ENCODE measurements around the gene KCNAB1. TPM values are rescaled to one million over a fixed set of nuclear protein-coding genes. Genes with fewer than 3 reads are reported as not detected.
"Not testable (repeated sequence)": the region's sequence is repeated elsewhere in the genome, so short reads cannot be mapped to it uniquely, and the experiment has no call there.

The KCNAB1 gene
- 1 to 10 TPM; 1.4 to 4.9 (median 3.2) TPM for total RNA-seq
- polyA plus RNA-seq = 1 to 10 TPM in 1 of 2 donors, under 1 TPM in 1; 0.76 to 4.9 TPM

- peak in 1 of 6 donors; percentile 30 for DNase-seq
- Histone ChIP-seq H3K36me3 (no peaks in the 10 kb centered on the region), H3K9me3 (no peaks in the 10 kb centered on the region), H3K4me3 (no peak within 1 kb of the TSS), H3K27me3 (no peaks in the 10 kb centered on the region), H3K27ac (no peak within 1 kb of the TSS), H3K4me1 (no peaks in the 10 kb centered on the region)
- no peak for TF ChIP-seq CTCF (IDR thresholded peaks at IDR 0.05)
- no peak for FAIRE-seq
- WGBS, 2 donors = 25 to 36% methylated on average over 19 of the region's 19 CpGs
- intact Hi-C loops (cut with DNase I) = no loop called here
- ATAC-seq = peak in 1 of 4 donors; percentile 39
Observed at GRCh38 chr3:156120528-156121251, at the start of gene KCNAB1. TSS of gene KCNAB1 (plus strand) at chr3:156120578.

GRCh38 chr3:156071031-156071430 lies 49.3 kb upstream of the KCNAB1 start:
- H3K36me3 ChIP-seq = no peaks in the 10 kb centered on the region
- no peaks in the 10 kb centered on the region for H3K9me3 ChIP-seq
- TF ChIP-seq CTCF (IDR thresholded peaks at IDR 0.05) = no peak
- intact Hi-C loops (cut with DNase I) = no loop called here
- H3K4me1 ChIP-seq = no peaks in the 10 kb centered on the region
- no peak for DNase-seq
- WGBS, 2 donors = 94 to 97% methylated on average over 1 of the region's 1 CpG
- no peak overlapping the region for H3K4me3 ChIP-seq
- no peaks in the 10 kb centered on the region for H3K27me3 ChIP-seq
- no peak for ATAC-seq
- no peak overlapping the region for H3K27ac ChIP-seq
- FAIRE-seq = no peak

GRCh38 chr3:156072950-156073657 lies 47.3 kb upstream of the KCNAB1 start:
- intact Hi-C loops (cut with DNase I); H3K4me3 ChIP-seq; H3K9me3 ChIP-seq; H3K4me1 ChIP-seq; FAIRE-seq; H3K36me3 ChIP-seq; H3K27me3 ChIP-seq; ATAC-seq; H3K27ac ChIP-seq: not testable (repeated sequence)
- peak in 2 of 6 donors; percentile 14 to 44 for DNase-seq
- 89 to 94% methylated on average over 28 to 29 of the region's 29 CpGs for WGBS, 2 donors

GRCh38 chr3:156090126-156090525 lies 30.3 kb upstream of the KCNAB1 start:
- DNase-seq = no peak
- FAIRE-seq = no peak
- 56 to 63% methylated on average over 3 of the region's 3 CpGs for WGBS, 2 donors
- Histone ChIP-seq H3K27ac (no peak overlapping the region), H3K4me1 (no peaks in the 10 kb centered on the region), H3K36me3 (no peaks in the 10 kb centered on the region), H3K27me3 (no peaks in the 10 kb centered on the region), H3K4me3 (no peak overlapping the region), H3K9me3 (no peaks in the 10 kb centered on the region)
- TF ChIP-seq CTCF (IDR thresholded peaks at IDR 0.05) = no peak
- no peak for ATAC-seq
- intact Hi-C loops (cut with DNase I) = no loop called here

- WGBS, 2 donors = 59 to 66% methylated on average over 7 of the region's 7 CpGs
- Histone ChIP-seq H3K27ac (no peak overlapping the region), H3K4me3 (no peak overlapping the region), H3K4me1 (no peaks in the 10 kb centered on the region), H3K27me3 (no peaks in the 10 kb centered on the region), H3K9me3 (no peaks in the 10 kb centered on the region), H3K36me3 (no peaks in the 10 kb centered on the region)
- FAIRE-seq = no peak
- TF ChIP-seq CTCF (IDR thresholded peaks at IDR 0.05) = no peak
- ATAC-seq = no peak
- DNase-seq = no peak
- intact Hi-C loops (cut with DNase I) = no loop called here
Observed at GRCh38 chr3:156093964-156094363, 26.4 kb upstream of the KCNAB1 start.

All from pancreas (tissue), 10 donors.